ENCODE results near the gene BEND7. TPM values are rescaled to one million over a fixed set of nuclear protein-coding genes. Genes with fewer than 3 reads are reported as not detected.

Gene BEND7
- polyA plus RNA-seq, 1 donor (not counting 4 experiments of a cell fraction or from before 2014, with no cell fraction given), result 4.4 TPM

- TF ChIP-seq EZH2 (IDR thresholded peaks at IDR 0.05; ENCODE audit: low read length), result no peak
- TF ChIP-seq CTCF (optimal IDR thresholded peaks at IDR 0.05 in 1 of 3, IDR thresholded peaks at IDR 0.05 in 1 of 3, conservative IDR thresholded peaks at IDR 0.05 in 1 of 3; ENCODE audit: extremely low read depth in 1 of 3, insufficient read depth in 2 of 3, low read length in 3 of 3), result no peak
- H3K4me2 ChIP-seq (ENCODE audit: control insufficient read depth, extremely low read depth, insufficient read depth, low read depth, low read length), result no peak overlapping the region
- no peak for FAIRE-seq
- H3K27ac ChIP-seq (ENCODE audit: control insufficient read depth, insufficient read depth, low read length), result no peak overlapping the region
- no peak for DNase-seq (ENCODE audit: low read depth, low spot score)
- H3K9me1 ChIP-seq (ENCODE audit: control insufficient read depth, extremely low read depth, insufficient read depth, low read length), result no peaks in the 10 kb centered on the region
- no peaks in the 10 kb centered on the region for H3K79me2 ChIP-seq (ENCODE audit: control insufficient read depth, insufficient read depth, low read length)
- H3K27me3 ChIP-seq (ENCODE audit: control insufficient read depth, extremely low read depth, insufficient read depth, low read length), result no peaks in the 10 kb centered on the region
- H3K4me3 ChIP-seq (ENCODE audit: control insufficient read depth in 2 of 3, extremely low read depth in 1 of 3, insufficient read depth in 2 of 3, low read depth in 1 of 3, low read length in 3 of 3), result no peak overlapping the region
- H2AFZ ChIP-seq (ENCODE audit: control insufficient read depth, low read length), result no peak overlapping the region
- no peaks in the 10 kb centered on the region for H3K36me3 ChIP-seq (ENCODE audit: control insufficient read depth in 2 of 2, extremely low read depth in 1 of 2, insufficient read depth in 2 of 2, low read length in 2 of 2)
- H4K20me1 ChIP-seq (ENCODE audit: control insufficient read depth, extremely low read depth, insufficient read depth, low read length), result no peaks in the 10 kb centered on the region
- dilution Hi-C loops (cut with MboI; ENCODE audit: extremely low pct_ligation_motif_present, low sequenced_read_pairs), result no loop called here
- H3K4me1 ChIP-seq (ENCODE audit: control insufficient read depth, extremely low read depth, insufficient read depth, low read length), result peaks cover 2% of the 10 kb centered on the region
- H3K9ac ChIP-seq (ENCODE audit: control insufficient read depth, extremely low read depth, insufficient read depth, low read length), result no peak overlapping the region
- no peaks in the 10 kb centered on the region for H3K9me3 ChIP-seq (ENCODE audit: control insufficient read depth, low read depth, low read length)
Measured at GRCh38 chr10:13402021-13402420, 126.8 kb downstream of the BEND7 start.

GRCh38 chr10:13401142-13401541 lies 127.7 kb downstream of the BEND7 start:
- H2AFZ ChIP-seq (ENCODE audit: control insufficient read depth, low read length), result no peak overlapping the region
- TF ChIP-seq EZH2 (IDR thresholded peaks at IDR 0.05; ENCODE audit: low read length) (no peak), CTCF (optimal IDR thresholded peaks at IDR 0.05 in 1 of 3, IDR thresholded peaks at IDR 0.05 in 1 of 3, conservative IDR thresholded peaks at IDR 0.05 in 1 of 3; ENCODE audit: extremely low read depth in 1 of 3, insufficient read depth in 2 of 3, low read length in 3 of 3) (no peak)

More at GRCh38 chr10:13401142-13401541, 127.7 kb downstream of the BEND7 start:
- DNase-seq (ENCODE audit: low read depth, low spot score), result no peak
- peaks cover 2% of the 10 kb centered on the region for H3K4me1 ChIP-seq (ENCODE audit: control insufficient read depth, extremely low read depth, insufficient read depth, low read length)
- dilution Hi-C loops (cut with MboI; ENCODE audit: extremely low pct_ligation_motif_present, low sequenced_read_pairs), result no loop called here
- no peaks in the 10 kb centered on the region for H3K36me3 ChIP-seq (ENCODE audit: control insufficient read depth in 2 of 2, extremely low read depth in 1 of 2, insufficient read depth in 2 of 2, low read length in 2 of 2)
- H3K9ac ChIP-seq (ENCODE audit: control insufficient read depth, extremely low read depth, insufficient read depth, low read length), result no peak overlapping the region
- no peaks in the 10 kb centered on the region for H3K27me3 ChIP-seq (ENCODE audit: control insufficient read depth, extremely low read depth, insufficient read depth, low read length)
- FAIRE-seq, result no peak
- H3K27ac ChIP-seq (ENCODE audit: control insufficient read depth, insufficient read depth, low read length), result no peak overlapping the region
- H3K9me3 ChIP-seq (ENCODE audit: control insufficient read depth, low read depth, low read length), result no peaks in the 10 kb centered on the region
- no peak overlapping the region for H3K4me3 ChIP-seq (ENCODE audit: control insufficient read depth in 2 of 3, extremely low read depth in 1 of 3, insufficient read depth in 2 of 3, low read depth in 1 of 3, low read length in 3 of 3)
- no peaks in the 10 kb centered on the region for H4K20me1 ChIP-seq (ENCODE audit: control insufficient read depth, extremely low read depth, insufficient read depth, low read length)
- no peaks in the 10 kb centered on the region for H3K79me2 ChIP-seq (ENCODE audit: control insufficient read depth, insufficient read depth, low read length)
- H3K9me1 ChIP-seq (ENCODE audit: control insufficient read depth, extremely low read depth, insufficient read depth, low read length), result no peaks in the 10 kb centered on the region
- H3K4me2 ChIP-seq (ENCODE audit: control insufficient read depth, extremely low read depth, insufficient read depth, low read depth, low read length), result no peak overlapping the region
